Measurements from ENCODE around the gene TOB1. TPM values are rescaled to one million over a fixed set of nuclear protein-coding genes. Genes with fewer than 3 reads are reported as not detected.

TOB1 gene
- total RNA-seq, 1 experiment from 2014 or later = 31.6 TPM

GRCh38 chr17:50844117-50844700 is 21.9 kb downstream of the TOB1 start:
- Histone ChIP-seq H3T11ph (ENCODE audit: low read length) (no peak overlapping the region), H2BK5ac (ENCODE audit: insufficient read length, low read length) (no peak overlapping the region), H3K4ac (ENCODE audit: low read depth, low read length) (no peak overlapping the region), H3K4me2 (ENCODE audit: insufficient read depth, insufficient read length, low read length) (no peak overlapping the region), H3K27me3 (ENCODE audit: insufficient read depth, low read length) (no peaks in the 10 kb centered on the region), H3K27ac (ENCODE audit: insufficient read length, low read depth, low read length) (no peak overlapping the region), H3K79me1 (ENCODE audit: insufficient read depth, low read depth, low read length, poor library complexity, severe bottlenecking) (no peaks in the 10 kb centered on the region), H3K79me2 (ENCODE audit: insufficient read depth, low read length) (no peaks in the 10 kb centered on the region), H2AFZ (ENCODE audit: low read length) (no peak overlapping the region), H4K8ac (replicated peaks; ENCODE audit: insufficient read length, low read depth, low read length) (no peak overlapping the region), H2AK5ac (ENCODE audit: insufficient read length, low read length) (no peak overlapping the region), H2BK20ac (ENCODE audit: low read depth, low read length, poor library complexity, severe bottlenecking) (no peak overlapping the region), H3K9ac (ENCODE audit: extremely low read depth, insufficient read length, low read length) (no peak overlapping the region), H3K23ac (ENCODE audit: insufficient read length, low read depth, low read length) (no peak overlapping the region), H4K5ac (ENCODE audit: insufficient read length, low read depth, low read length) (no peak overlapping the region), H4K20me1 (ENCODE audit: control insufficient read depth, insufficient read depth, insufficient read length) (no peaks in the 10 kb centered on the region), H3K14ac (ENCODE audit: insufficient read depth, low read length) (no peak overlapping the region), H2BK15ac (ENCODE audit: low read depth, low read length) (no peak overlapping the region), H2BK120ac (ENCODE audit: low read depth, low read length, poor library complexity, severe bottlenecking) (no peak overlapping the region), H3K4me1 (ENCODE audit: insufficient read depth, low read length) (no peaks in the 10 kb centered on the region), H3K56ac (ENCODE audit: insufficient read length, low read depth, low read length) (no peak overlapping the region), H2BK12ac (ENCODE audit: insufficient read length, low read depth, low read length) (no peak overlapping the region), H4K91ac (ENCODE audit: insufficient read length, low read depth, low read length) (no peak overlapping the region), H3K23me2 (ENCODE audit: insufficient read length, low read depth, low read length, poor library complexity, severe bottlenecking) (no peaks in the 10 kb centered on the region), H3K18ac (ENCODE audit: insufficient read length, low read depth, low read length) (no peak overlapping the region), H3K9me3 (ENCODE audit: control insufficient read depth, low read depth, low read length) (no peaks in the 10 kb centered on the region)
- peaks cover 14 to 15% of the 10 kb centered on the region in 2 experiments for H3K4me1 Mint-ChIP-seq
- no peak overlapping the region for H3K4me3 Mint-ChIP-seq
- H3K36me3 Mint-ChIP-seq (ENCODE audit: insufficient read depth in 1 of 3, low read depth in 3 of 3) = no peaks in the 10 kb centered on the region
- no peak for TF ChIP-seq CTCF (conservative IDR thresholded peaks at IDR 0.05)
- peak; percentile 37 for DNase-seq
- peak overlapping the region in 1 of 3 experiments; percentile 89; a peak in 1 of 7 replicates for H3K27ac Mint-ChIP-seq
- no CpG with 5 or more reads among the region's 14 CpGs for WGBS (ENCODE audit: extremely low coverage, insufficient read length, low lambda C conversion rate)
- H3K9me3 Mint-ChIP-seq = no peaks in the 10 kb centered on the region
- H3K27me3 Mint-ChIP-seq (ENCODE audit: low read depth) = no peaks in the 10 kb centered on the region

Measured in H9 (cell line).